HEK293 (cell line): ENCODE results near the gene AP3D1.

Experiments used
- GLIS2 ChIP-seq: fragments of 450-650 bp; formaldehyde crosslinking; IDR thresholded peaks from 2 replicates; pipeline ENCODE4 v1.5.1; 2016; ENCODE audit warnings: missing biosample characterization, missing genetic modification characterization
- HIC1 ChIP-seq: fragments of 450-650 bp; formaldehyde crosslinking; IDR thresholded peaks from 2 replicates; pipeline ENCODE4 v1.5.1; 2016; ENCODE audit warnings: missing biosample characterization, missing genetic modification characterization
- KLF10 ChIP-seq: fragments of 450-650 bp; IDR thresholded peaks from 2 replicates; pipeline ENCODE4 v1.5.1; 2018; ENCODE audit warnings: missing biosample characterization, mild to moderate bottlenecking, missing genetic modification characterization
- MYNN ChIP-seq: fragments of 450-650 bp; formaldehyde crosslinking; IDR thresholded peaks from 2 replicates; pipeline ENCODE4 v1.5.1; 2016; ENCODE audit warnings: missing biosample characterization, missing genetic modification characterization, borderline replicate concordance
- SCRT2 ChIP-seq: fragments of 450-650 bp; formaldehyde crosslinking; IDR thresholded peaks from 2 replicates; pipeline ENCODE4 v1.5.1; 2016; ENCODE audit warnings: missing biosample characterization, missing genetic modification characterization
- WT1 ChIP-seq: fragments of 450-650 bp; formaldehyde crosslinking; IDR thresholded peaks from 2 replicates; pipeline ENCODE4 v1.5.1; 2016; ENCODE audit warnings: missing biosample characterization, missing genetic modification characterization
- ZBTB48 ChIP-seq: fragments of 450-650 bp; formaldehyde crosslinking; IDR thresholded peaks from 2 replicates; pipeline ENCODE4 v1.5.1; 2016; ENCODE audit warnings: missing biosample characterization, missing genetic modification characterization
- ZBTB8A ChIP-seq: fragments of 450-650 bp; formaldehyde crosslinking; IDR thresholded peaks from 2 replicates; pipeline ENCODE4 v1.5.1; 2016; ENCODE audit warnings: missing biosample characterization, missing genetic modification characterization
- ZFHX2 ChIP-seq: fragments of 450-650 bp; formaldehyde crosslinking; conservative IDR thresholded peaks from 2 replicates; pipeline ENCODE4 v1.5.1; 2016; ENCODE audit warnings: missing biosample characterization, missing genetic modification characterization
- ZNF10 ChIP-seq: fragments of 450-650 bp; formaldehyde crosslinking; IDR thresholded peaks from 2 replicates; pipeline ENCODE4 v1.5.1; 2017; ENCODE audit warnings: missing biosample characterization, missing genetic modification characterization
- ZNF133 ChIP-seq: fragments of 450-650 bp; formaldehyde crosslinking; IDR thresholded peaks from 2 replicates; pipeline ENCODE4 v1.5.1; 2016; ENCODE audit warnings: missing biosample characterization, missing genetic modification characterization
- ZNF155 ChIP-seq: fragments of 450-650 bp; formaldehyde crosslinking; IDR thresholded peaks from 2 replicates; pipeline ENCODE4 v1.5.1; 2016; ENCODE audit warnings: missing biosample characterization, missing genetic modification characterization
- ZNF16 ChIP-seq: fragments of 450-650 bp; formaldehyde crosslinking; IDR thresholded peaks from 2 replicates; pipeline ENCODE4 v1.5.1; 2016; ENCODE audit warnings: low read depth, missing biosample characterization, missing genetic modification characterization
- ZNF248 ChIP-seq: fragments of 450-650 bp; formaldehyde crosslinking; IDR thresholded peaks from 2 replicates; pipeline ENCODE4 v1.5.1; 2017; ENCODE audit warnings: missing biosample characterization, missing genetic modification characterization
- ZNF280C ChIP-seq: fragments of 450-650 bp; formaldehyde crosslinking; IDR thresholded peaks from 2 replicates; pipeline ENCODE4 v1.5.1; 2016; ENCODE audit warnings: missing biosample characterization, missing genetic modification characterization
- ZNF292 ChIP-seq: fragments of 450-650 bp; formaldehyde crosslinking; IDR thresholded peaks from 2 replicates; pipeline ENCODE4 v1.5.1; 2016; ENCODE audit warnings: low read depth, missing biosample characterization, missing genetic modification characterization, borderline replicate concordance
- ZNF350 ChIP-seq: fragments of 450-650 bp; formaldehyde crosslinking; IDR thresholded peaks from 2 replicates; pipeline ENCODE4 v1.5.0; 2017; ENCODE audit warnings: missing biosample characterization, mild to moderate bottlenecking, missing genetic modification characterization
- ZNF366 ChIP-seq: fragments of 450-650 bp; formaldehyde crosslinking; conservative IDR thresholded peaks from 2 replicates; pipeline ENCODE4 v1.5.1; 2016; ENCODE audit warnings: missing biosample characterization, missing genetic modification characterization
- ZNF521 ChIP-seq: fragments of 450-650 bp; formaldehyde crosslinking; IDR thresholded peaks from 2 replicates; pipeline ENCODE4 v1.5.1; 2017; ENCODE audit warnings: missing biosample characterization, mild to moderate bottlenecking, missing genetic modification characterization
- ZNF544 ChIP-seq: fragments of 450-650 bp; formaldehyde crosslinking; IDR thresholded peaks from 2 replicates; pipeline ENCODE4 v1.5.0; 2017; ENCODE audit warnings: missing biosample characterization, missing genetic modification characterization
- ZNF548 ChIP-seq: fragments of 450-650 bp; formaldehyde crosslinking; IDR thresholded peaks from 2 replicates; pipeline ENCODE4 v1.5.1; 2016; ENCODE audit warnings: missing biosample characterization, missing genetic modification characterization
- ZNF561 ChIP-seq: fragments of 450-650 bp; IDR thresholded peaks from 2 replicates; pipeline ENCODE4 v1.5.1; 2018; ENCODE audit warnings: missing biosample characterization, missing genetic modification characterization, borderline replicate concordance
- ZNF610 ChIP-seq: fragments of 450-650 bp; formaldehyde crosslinking; IDR thresholded peaks from 2 replicates; pipeline ENCODE4 v1.5.1; 2016; ENCODE audit warnings: missing biosample characterization, missing genetic modification characterization, borderline replicate concordance
- ZNF639 ChIP-seq: fragments of 450-650 bp; formaldehyde crosslinking; IDR thresholded peaks from 2 replicates; pipeline ENCODE4 v1.5.1; 2016; ENCODE audit warnings: missing biosample characterization, missing genetic modification characterization
- TF ChIP-seq, protein P1 (sequence below): fragments of 450-650 bp; formaldehyde crosslinking; IDR thresholded peaks from 2 replicates; pipeline ENCODE4 v1.5.1; 2016; ENCODE audit warnings: missing biosample characterization, missing genetic modification characterization
- TF ChIP-seq, protein P2 (sequence below): fragments of 450-650 bp; formaldehyde crosslinking; IDR thresholded peaks from 2 replicates; pipeline ENCODE4 v1.5.1; 2016; ENCODE audit warnings: missing biosample characterization, missing genetic modification characterization
- TF ChIP-seq, protein P3 (sequence below): fragments of 450-650 bp; formaldehyde crosslinking; IDR thresholded peaks from 2 replicates; pipeline ENCODE4 v1.5.1; 2016; ENCODE audit warnings: missing biosample characterization, missing genetic modification characterization

Gene AP3D1

DNA sequence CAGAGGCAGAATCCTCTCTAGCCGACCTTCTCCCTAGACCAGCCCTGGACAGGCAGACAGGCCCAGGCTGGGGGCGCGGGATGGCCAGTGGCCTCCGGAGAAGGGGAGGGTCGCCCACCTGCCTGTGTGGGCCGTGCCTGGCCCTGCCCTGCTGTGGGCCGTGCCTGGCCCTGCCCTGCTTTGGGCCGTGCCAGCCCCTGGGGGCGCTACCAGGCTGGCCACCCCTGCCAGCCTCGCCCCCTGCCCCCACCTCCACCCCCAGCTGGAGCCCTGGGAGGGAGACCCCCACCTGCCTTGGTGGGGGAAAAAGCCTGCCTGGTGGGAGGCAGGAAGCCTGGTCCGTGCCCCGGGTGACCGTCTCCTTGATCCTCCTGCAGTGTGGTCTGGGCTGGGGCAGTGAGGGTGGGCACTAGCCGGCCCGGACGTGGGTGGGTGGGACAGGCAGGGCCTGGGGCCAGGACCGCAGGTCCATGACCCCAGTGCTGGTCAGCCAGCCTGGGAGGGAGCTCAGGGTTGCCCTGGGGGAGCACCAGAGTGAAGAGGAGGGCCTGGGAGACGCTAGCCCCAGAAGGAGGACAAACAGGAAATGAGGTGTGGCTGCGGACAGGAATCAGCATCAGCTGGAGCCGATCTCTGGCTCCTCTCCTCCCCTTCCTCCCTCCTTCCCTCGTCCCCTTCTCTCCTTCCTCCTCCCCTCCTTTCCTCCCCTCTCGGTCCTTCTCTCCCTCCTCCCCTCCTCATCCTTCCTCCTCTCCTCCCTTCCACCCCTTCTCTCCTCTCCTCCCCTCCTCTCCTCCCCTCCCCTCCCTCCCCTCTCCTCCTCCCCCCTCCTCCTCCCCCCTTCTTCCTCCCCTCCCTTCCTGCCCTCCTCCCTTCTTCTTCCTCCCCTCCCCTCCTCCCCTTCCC is 95.2 kb downstream of the AP3D1 start (continued):
- TF ChIP-seq, protein P1, sequence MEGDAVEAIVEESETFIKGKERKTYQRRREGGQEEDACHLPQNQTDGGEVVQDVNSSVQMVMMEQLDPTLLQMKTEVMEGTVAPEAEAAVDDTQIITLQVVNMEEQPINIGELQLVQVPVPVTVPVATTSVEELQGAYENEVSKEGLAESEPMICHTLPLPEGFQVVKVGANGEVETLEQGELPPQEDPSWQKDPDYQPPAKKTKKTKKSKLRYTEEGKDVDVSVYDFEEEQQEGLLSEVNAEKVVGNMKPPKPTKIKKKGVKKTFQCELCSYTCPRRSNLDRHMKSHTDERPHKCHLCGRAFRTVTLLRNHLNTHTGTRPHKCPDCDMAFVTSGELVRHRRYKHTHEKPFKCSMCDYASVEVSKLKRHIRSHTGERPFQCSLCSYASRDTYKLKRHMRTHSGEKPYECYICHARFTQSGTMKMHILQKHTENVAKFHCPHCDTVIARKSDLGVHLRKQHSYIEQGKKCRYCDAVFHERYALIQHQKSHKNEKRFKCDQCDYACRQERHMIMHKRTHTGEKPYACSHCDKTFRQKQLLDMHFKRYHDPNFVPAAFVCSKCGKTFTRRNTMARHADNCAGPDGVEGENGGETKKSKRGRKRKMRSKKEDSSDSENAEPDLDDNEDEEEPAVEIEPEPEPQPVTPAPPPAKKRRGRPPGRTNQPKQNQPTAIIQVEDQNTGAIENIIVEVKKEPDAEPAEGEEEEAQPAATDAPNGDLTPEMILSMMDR (tag by site-specific recombination): no peak
- TF ChIP-seq ZNF350: no peak
- 0 out of 2 replicates have a peak, but pooled peaks have one; percentile 17 for TF ChIP-seq GLIS2
- TF ChIP-seq ZNF292 (tag by site-specific recombination): no peak
- TF ChIP-seq ZBTB48: no peak
- no peak for TF ChIP-seq ZNF544 (tag by site-specific recombination)
- TF ChIP-seq ZNF16 (tag by site-specific recombination): no peak
- no peak for TF ChIP-seq SCRT2 (tag by site-specific recombination)
- TF ChIP-seq KLF10 (tag by site-specific recombination): no peak
- TF ChIP-seq ZNF610 (tag by site-specific recombination): no peak
- no peak for TF ChIP-seq ZNF639 (tag by site-specific recombination)
- no peak for TF ChIP-seq MYNN (tag by site-specific recombination)
- TF ChIP-seq ZNF10 (tag by site-specific recombination): no peak
- TF ChIP-seq, protein P2, sequence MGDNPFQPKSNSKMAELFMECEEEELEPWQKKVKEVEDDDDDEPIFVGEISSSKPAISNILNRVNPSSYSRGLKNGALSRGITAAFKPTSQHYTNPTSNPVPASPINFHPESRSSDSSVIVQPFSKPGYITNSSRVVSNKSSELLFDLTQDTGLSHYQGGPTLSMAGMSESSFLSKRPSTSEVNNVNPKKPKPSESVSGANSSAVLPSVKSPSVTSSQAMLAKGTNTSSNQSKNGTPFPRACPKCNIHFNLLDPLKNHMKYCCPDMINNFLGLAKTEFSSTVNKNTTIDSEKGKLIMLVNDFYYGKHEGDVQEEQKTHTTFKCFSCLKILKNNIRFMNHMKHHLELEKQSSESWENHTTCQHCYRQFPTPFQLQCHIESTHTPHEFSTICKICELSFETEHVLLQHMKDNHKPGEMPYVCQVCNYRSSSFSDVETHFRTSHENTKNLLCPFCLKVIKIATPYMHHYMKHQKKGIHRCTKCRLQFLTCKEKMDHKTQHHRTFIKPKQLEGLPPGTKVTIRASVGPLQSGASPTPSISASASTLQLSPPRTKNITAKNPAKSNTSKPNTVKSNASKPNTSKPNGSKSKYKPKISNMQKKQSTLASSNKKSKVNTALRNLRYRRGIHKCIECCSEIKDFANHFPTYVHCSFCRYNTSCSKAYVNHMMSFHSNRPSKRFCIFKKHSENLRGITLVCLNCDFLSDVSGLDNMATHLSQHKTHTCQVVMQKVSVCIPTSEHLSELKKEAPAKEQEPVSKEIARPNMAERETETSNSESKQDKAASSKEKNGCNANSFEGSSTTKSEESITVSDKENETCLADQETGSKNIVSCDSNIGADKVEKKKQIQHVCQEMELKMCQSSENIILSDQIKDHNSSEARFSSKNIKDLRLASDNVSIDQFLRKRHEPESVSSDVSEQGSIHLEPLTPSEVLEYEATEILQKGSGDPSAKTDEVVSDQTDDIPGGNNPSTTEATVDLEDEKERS (tag by site-specific recombination): no peak
- 0 out of 2 replicates have a peak, but pooled peaks have one; percentile 67 for TF ChIP-seq HIC1
- no peak for TF ChIP-seq ZNF133 (tag by site-specific recombination)
- TF ChIP-seq ZNF548: no peak
- peak; percentile 73 for TF ChIP-seq ZNF366 (tag by site-specific recombination)
- no peak for TF ChIP-seq ZNF521 (tag by site-specific recombination)
- no peak for TF ChIP-seq ZNF155 (tag by site-specific recombination)
- no peak for TF ChIP-seq ZNF561 (tag by site-specific recombination)
- TF ChIP-seq ZNF248: no peak
- TF ChIP-seq, protein P3, sequence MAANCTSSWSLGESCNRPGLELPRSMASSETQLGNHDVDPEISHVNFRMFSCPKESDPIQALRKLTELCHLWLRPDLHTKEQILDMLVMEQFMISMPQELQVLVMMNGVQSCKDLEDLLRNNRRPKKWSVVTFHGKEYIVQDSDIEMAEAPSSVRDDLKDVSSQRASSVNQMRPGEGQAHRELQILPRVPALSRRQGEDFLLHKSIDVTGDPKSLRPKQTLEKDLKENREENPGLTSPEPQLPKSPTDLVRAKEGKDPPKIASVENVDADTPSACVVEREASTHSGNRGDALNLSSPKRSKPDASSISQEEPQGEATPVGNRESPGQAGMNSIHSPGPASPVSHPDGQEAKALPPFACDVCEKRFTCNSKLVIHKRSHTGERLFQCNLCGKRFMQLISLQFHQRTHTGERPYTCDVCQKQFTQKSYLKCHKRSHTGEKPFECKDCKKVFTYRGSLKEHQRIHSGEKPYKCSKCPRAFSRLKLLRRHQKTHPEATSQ (tag by site-specific recombination): no peak
- TF ChIP-seq WT1 (tag by site-specific recombination): peak; percentile 92
- TF ChIP-seq ZNF280C (tag by site-specific recombination): no peak
- peak; percentile 67 for TF ChIP-seq ZFHX2
- TF ChIP-seq ZBTB8A (tag by site-specific recombination): no peak
